Measurements from ENCODE around the gene RPL10. TPM values are rescaled to one million over a fixed set of nuclear protein-coding genes. Genes with fewer than 3 reads are reported as not detected.

RPL10 gene
- total RNA-seq, 1 donor from 2014 or later: 6,023 TPM

- no peak for DNase-seq (ENCODE audit: low read depth)
- FAIRE-seq: no peak
- Histone ChIP-seq H3K27me3 (ENCODE audit: control insufficient read depth, insufficient read depth, low read length) (no peaks in the 10 kb centered on the region), H3K36me3 (ENCODE audit: control insufficient read depth, insufficient read depth, low read length) (peaks cover 48% of the 10 kb centered on the region), H3K4me3 (ENCODE audit: low read depth, low read length) (no peak overlapping the region)
- no peak for TF ChIP-seq CTCF (IDR thresholded peaks at IDR 0.05; ENCODE audit: insufficient read depth, low read length, severe bottlenecking)
Observed at GRCh38 chrX:154358829-154359228, 39.3 kb upstream of the RPL10 start.

- Histone ChIP-seq H3K27me3 (ENCODE audit: control insufficient read depth, insufficient read depth, low read length) (no peaks in the 10 kb centered on the region), H3K4me3 (ENCODE audit: low read depth, low read length) (no peak overlapping the region), H3K36me3 (ENCODE audit: control insufficient read depth, insufficient read depth, low read length) (peaks cover 51% of the 10 kb centered on the region)
- no peak for TF ChIP-seq CTCF (IDR thresholded peaks at IDR 0.05; ENCODE audit: insufficient read depth, low read length, severe bottlenecking)
- no peak for DNase-seq (ENCODE audit: low read depth)
- FAIRE-seq: no peak
Observed at GRCh38 chrX:154359362-154360154, 38.6 kb upstream of the RPL10 start.

- peaks cover 53% of the 10 kb centered on the region for H3K36me3 ChIP-seq (ENCODE audit: control insufficient read depth, insufficient read depth, low read length)
- H3K4me3 ChIP-seq (ENCODE audit: low read depth, low read length): no peak overlapping the region
- no peaks in the 10 kb centered on the region for H3K27me3 ChIP-seq (ENCODE audit: control insufficient read depth, insufficient read depth, low read length)
- no peak for FAIRE-seq
- TF ChIP-seq CTCF (IDR thresholded peaks at IDR 0.05; ENCODE audit: insufficient read depth, low read length, severe bottlenecking): no peak
- DNase-seq (ENCODE audit: low read depth): no peak
Observed at GRCh38 chrX:154360155-154360713, 37.9 kb upstream of the RPL10 start.

GRCh38 chrX:154362085-154362742 is 36.0 kb upstream of the RPL10 start:
- TF ChIP-seq CTCF (IDR thresholded peaks at IDR 0.05; ENCODE audit: insufficient read depth, low read length, severe bottlenecking): no peak
- Histone ChIP-seq H3K27me3 (ENCODE audit: control insufficient read depth, insufficient read depth, low read length) (no peaks in the 10 kb centered on the region), H3K36me3 (ENCODE audit: control insufficient read depth, insufficient read depth, low read length) (peaks cover 58% of the 10 kb centered on the region), H3K4me3 (ENCODE audit: low read depth, low read length) (no peak overlapping the region)
- FAIRE-seq: no peak
- DNase-seq (ENCODE audit: low read depth): no peak

GRCh38 chrX:154363706-154364439 is 34.3 kb upstream of the RPL10 start:
- Histone ChIP-seq H3K27me3 (ENCODE audit: control insufficient read depth, insufficient read depth, low read length) (no peaks in the 10 kb centered on the region), H3K36me3 (ENCODE audit: control insufficient read depth, insufficient read depth, low read length) (peaks cover 57% of the 10 kb centered on the region), H3K4me3 (ENCODE audit: low read depth, low read length) (no peak overlapping the region)
- FAIRE-seq (no peak), DNase-seq (ENCODE audit: low read depth) (no peak)
- no peak for TF ChIP-seq CTCF (IDR thresholded peaks at IDR 0.05; ENCODE audit: insufficient read depth, low read length, severe bottlenecking)

Data from bronchial epithelial cell (primary cell).